ENCODE results near the gene SDHA. TPM values are rescaled to one million over a fixed set of nuclear protein-coding genes. Genes with fewer than 3 reads are reported as not detected.

SDHA gene
- total and polyA plus RNA-seq, 7 experiments from 2014 or later: 120 to 205 (median 160) TPM

DNA sequence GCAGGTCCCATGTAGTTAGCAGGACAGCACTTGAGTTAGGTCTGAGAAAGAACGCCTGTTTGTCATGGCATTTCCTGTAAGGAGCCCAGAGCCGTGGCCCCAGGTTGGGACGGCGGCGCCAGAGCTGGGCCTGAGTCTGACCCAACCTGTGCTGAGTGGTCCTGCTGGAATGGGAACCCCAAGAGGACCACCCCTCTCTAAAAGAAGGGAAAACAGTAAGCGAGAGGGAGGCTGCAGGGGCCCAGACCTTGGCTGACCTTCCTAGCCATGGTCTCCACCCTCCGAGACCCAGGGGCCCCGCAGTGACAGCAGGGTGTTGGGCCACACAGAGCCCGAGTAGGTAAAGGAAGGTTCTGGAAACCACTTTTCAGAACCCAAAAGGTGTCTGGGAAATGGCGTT is 28.6 kb upstream of the SDHA start:
- H3K4me1 Mint-ChIP-seq: peaks cover 5 to 12% (median 11%) of the 10 kb centered on the region in 7 donors
- no peaks in the 10 kb centered on the region for H3K36me3 ChIP-seq (ENCODE audit: control insufficient read depth in 2 of 3, insufficient read depth in 3 of 3, low read length in 3 of 3)
- peaks cover 0 to 2% (median 0%) of the 10 kb centered on the region in 11 donors for H3K9me3 Mint-ChIP-seq
- H3K27me3 Mint-ChIP-seq: peaks cover 0 to 5% (median 5%) of the 10 kb centered on the region in 5 donors
- ChIA-PET POLR2A (interaction anchor here (1.1 kb wide), 1 partner anchor 236 kb away, joined by 5 read pairs; no protein-coding TSS in a partner anchor), CTCF (no interaction called here)
- no peak overlapping the region for H3K27ac ChIP-seq (ENCODE audit: low read depth, low read length)
- no peaks in the 10 kb centered on the region for H3K9me3 ChIP-seq (ENCODE audit: control insufficient read depth in 2 of 3, low read length in 3 of 3)
- H3K36me3 Mint-ChIP-seq: no peaks in the 10 kb centered on the region
- DNase-seq (no peak), ATAC-seq (no peak)
- no peak overlapping the region for H3K4me3 ChIP-seq (ENCODE audit: low read length)
- no peaks in the 10 kb centered on the region for H3K27me3 ChIP-seq (ENCODE audit: control insufficient read depth in 2 of 2, insufficient read depth in 2 of 2, low read length in 2 of 2)
- peaks cover 0 to 6% of the 10 kb centered on the region in 2 donors for H3K4me1 ChIP-seq (ENCODE audit: control insufficient read depth in 2 of 2, insufficient read depth in 2 of 2, low read length in 2 of 2)
- no peak overlapping the region for H3K4me3 Mint-ChIP-seq
- H3K27ac Mint-ChIP-seq: no peak overlapping the region
- intact Hi-C loops (cut with micrococcal nuclease): no loop called here

GRCh38 chr5:189976-190365 is 28.1 kb upstream of the SDHA start:
- Mint-ChIP-seq H3K27me3 (peaks cover 0 to 5% (median 5%) of the 10 kb centered on the region in 5 donors), H3K4me1 (peaks cover 5 to 12% (median 11%) of the 10 kb centered on the region in 7 donors), H3K27ac (peak overlapping the region in 1 of 9 donors; percentile 87), H3K9me3 (peaks cover 0 to 2% (median 0%) of the 10 kb centered on the region in 11 donors), H3K36me3 (no peaks in the 10 kb centered on the region), H3K4me3 (peak overlapping the region in 1 of 10 donors; percentile 19)
- H3K36me3 ChIP-seq (ENCODE audit: control insufficient read depth in 2 of 3, insufficient read depth in 3 of 3, low read length in 3 of 3): no peaks in the 10 kb centered on the region
- POLR2A ChIA-PET: no interaction called here
- CTCF ChIA-PET: no interaction called here
- H3K27ac ChIP-seq (ENCODE audit: low read depth, low read length): no peak overlapping the region
- DNase-seq (no peak), ATAC-seq (no peak)
- no peak overlapping the region for H3K4me3 ChIP-seq (ENCODE audit: low read length)
- H3K4me1 ChIP-seq (ENCODE audit: control insufficient read depth in 2 of 2, insufficient read depth in 2 of 2, low read length in 2 of 2): peaks cover 0 to 6% of the 10 kb centered on the region in 2 donors
- H3K27me3 ChIP-seq (ENCODE audit: control insufficient read depth in 2 of 2, insufficient read depth in 2 of 2, low read length in 2 of 2): no peaks in the 10 kb centered on the region
- intact Hi-C loops (cut with micrococcal nuclease): no loop called here
- no peaks in the 10 kb centered on the region for H3K9me3 ChIP-seq (ENCODE audit: control insufficient read depth in 2 of 3, low read length in 3 of 3)

- Mint-ChIP-seq H3K27ac (peak overlapping the region in 2 of 9 donors; percentile 41 to 87), H3K4me3 (peak overlapping the region in 3 of 10 donors; percentile 19 to 44 (median 30)), H3K36me3 (no peaks in the 10 kb centered on the region), H3K4me1 (peaks cover 5 to 12% (median 11%) of the 10 kb centered on the region in 7 donors), H3K27me3 (peaks cover 0 to 5% (median 5%) of the 10 kb centered on the region in 5 donors), H3K9me3 (peaks cover 0 to 2% (median 0%) of the 10 kb centered on the region in 11 donors)
- no peak overlapping the region for H3K27ac ChIP-seq (ENCODE audit: low read depth, low read length)
- intact Hi-C loops (cut with micrococcal nuclease): no loop called here
- DNase-seq (no peak), ATAC-seq (no peak)
- POLR2A ChIA-PET: interaction anchor here (1.7 kb wide), 1 partner anchor 29 kb away, joined by 10 read pairs; no protein-coding TSS in a partner anchor
- no peak overlapping the region for H3K4me3 ChIP-seq (ENCODE audit: low read length)
- no peaks in the 10 kb centered on the region for H3K9me3 ChIP-seq (ENCODE audit: control insufficient read depth in 2 of 3, low read length in 3 of 3)
- H3K4me1 ChIP-seq (ENCODE audit: control insufficient read depth in 2 of 2, insufficient read depth in 2 of 2, low read length in 2 of 2): peaks cover 0 to 6% of the 10 kb centered on the region in 2 donors
- no peaks in the 10 kb centered on the region for H3K36me3 ChIP-seq (ENCODE audit: control insufficient read depth in 2 of 3, insufficient read depth in 3 of 3, low read length in 3 of 3)
- H3K27me3 ChIP-seq (ENCODE audit: control insufficient read depth in 2 of 2, insufficient read depth in 2 of 2, low read length in 2 of 2): no peaks in the 10 kb centered on the region
- CTCF ChIA-PET: interaction anchor here (1.1 kb wide), 1 partner anchor 9 kb away, joined by 4 read pairs; no protein-coding TSS in a partner anchor
These were observed 27.6 kb upstream of the SDHA start for GRCh38 chr5:190366-191035.

DNA sequence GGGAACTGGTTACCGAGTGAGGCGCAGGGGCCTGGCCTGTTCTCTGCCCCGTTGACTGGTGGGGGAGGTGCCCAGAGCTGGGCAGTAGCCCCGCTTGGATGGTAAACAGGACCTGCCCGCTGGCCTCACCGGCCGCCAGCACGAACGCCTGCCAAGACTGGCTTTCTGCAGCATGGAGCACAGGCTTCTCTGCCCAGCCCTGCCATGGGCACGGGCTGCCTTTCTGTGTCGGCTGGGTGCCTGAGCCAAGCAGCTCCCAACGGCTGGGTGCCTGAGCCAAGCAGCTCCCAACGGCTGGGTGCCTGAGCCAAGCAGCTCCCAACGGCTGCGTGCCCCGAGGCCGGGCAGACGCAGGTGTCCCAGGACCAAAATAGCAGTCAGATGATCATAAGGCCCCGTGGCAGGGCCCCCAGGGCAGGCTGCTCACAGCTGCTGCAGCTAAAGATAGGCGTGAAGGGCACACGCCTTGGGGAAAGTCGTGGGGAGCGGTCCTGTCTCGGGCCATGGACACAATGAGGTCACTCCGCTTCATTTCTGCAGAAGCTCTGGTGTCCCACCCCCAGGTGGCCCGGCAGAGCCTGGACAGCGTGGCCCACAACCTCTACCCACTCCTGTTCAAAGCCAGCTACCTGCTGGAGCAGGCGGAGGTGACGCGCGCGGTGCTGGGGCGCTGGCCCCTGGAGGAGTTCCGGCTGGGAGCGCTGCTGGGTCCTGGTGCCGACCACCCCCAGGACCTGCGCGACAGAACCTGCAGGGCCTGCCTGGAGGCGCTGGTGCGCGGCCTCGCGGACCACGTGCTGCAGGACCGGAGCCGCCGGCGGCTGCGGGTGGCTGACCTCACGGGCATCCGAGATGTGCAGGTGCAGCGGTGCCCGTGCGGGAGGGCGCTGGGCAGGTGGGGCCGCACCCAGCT is 26.8 kb upstream of the SDHA start, which contains the start of gene LRRC14B:
Gene LRRC14B (plus strand): TSS at position 460 of the 913 bp plus-strand sequence. CDS start 44 bp downstream, at position 504.
- peaks cover 0 to 6% of the 10 kb centered on the region in 2 donors for H3K4me1 ChIP-seq (ENCODE audit: control insufficient read depth in 2 of 2, insufficient read depth in 2 of 2, low read length in 2 of 2)
- no peak for ATAC-seq
- H3K27me3 ChIP-seq (ENCODE audit: control insufficient read depth in 2 of 2, insufficient read depth in 2 of 2, low read length in 2 of 2): no peaks in the 10 kb centered on the region

GRCh38 chr5:191949-192690 is 26.0 kb upstream of the SDHA start:
- H3K27ac Mint-ChIP-seq: peak overlapping the region in 1 of 9 donors; percentile 42
- POLR2A ChIA-PET: interaction anchor here (1.7 kb wide), 1 partner anchor 27 kb away, joined by 10 read pairs; no protein-coding TSS in a partner anchor
- peak overlapping the region in 4 of 10 donors; percentile 33 to 50 (median 47) for H3K4me3 Mint-ChIP-seq
- no peak overlapping the region for H3K4me3 ChIP-seq (ENCODE audit: low read length)
- H3K36me3 Mint-ChIP-seq: no peaks in the 10 kb centered on the region
- no peaks in the 10 kb centered on the region for H3K36me3 ChIP-seq (ENCODE audit: control insufficient read depth in 2 of 3, insufficient read depth in 3 of 3, low read length in 3 of 3)
- CTCF ChIA-PET: no interaction called here
- intact Hi-C loops (cut with micrococcal nuclease): no loop called here
- H3K4me1 ChIP-seq (ENCODE audit: control insufficient read depth in 2 of 2, insufficient read depth in 2 of 2, low read length in 2 of 2): peaks cover 0 to 6% of the 10 kb centered on the region in 2 donors
- peaks cover 0 to 5% (median 5%) of the 10 kb centered on the region in 5 donors for H3K27me3 Mint-ChIP-seq
- H3K9me3 ChIP-seq (ENCODE audit: control insufficient read depth in 2 of 3, low read length in 3 of 3): no peaks in the 10 kb centered on the region
- no peak for ATAC-seq
- no peak for DNase-seq
- H3K27me3 ChIP-seq (ENCODE audit: control insufficient read depth in 2 of 2, insufficient read depth in 2 of 2, low read length in 2 of 2): no peaks in the 10 kb centered on the region
- H3K4me1 Mint-ChIP-seq: peaks cover 5 to 12% (median 11%) of the 10 kb centered on the region in 7 donors
- H3K9me3 Mint-ChIP-seq: peaks cover 0 to 2% (median 0%) of the 10 kb centered on the region in 11 donors
- H3K27ac ChIP-seq (ENCODE audit: low read depth, low read length): no peak overlapping the region

More for the DNA sequence above, 26.8 kb upstream of the SDHA start, which contains the start of gene LRRC14B:
- H3K9me3 Mint-ChIP-seq: peaks cover 0 to 2% (median 0%) of the 10 kb centered on the region in 11 donors
- Histone ChIP-seq H3K36me3 (ENCODE audit: control insufficient read depth in 2 of 3, insufficient read depth in 3 of 3, low read length in 3 of 3) (no peaks in the 10 kb centered on the region), H3K27ac (ENCODE audit: low read depth, low read length) (no peak within 1 kb of the TSS), H3K9me3 (ENCODE audit: control insufficient read depth in 2 of 3, low read length in 3 of 3) (no peaks in the 10 kb centered on the region), H3K4me3 (ENCODE audit: low read length) (no peak within 1 kb of the TSS)
- peak within 1 kb of the TSS in 7 of 10 donors; percentile 19 to 65 (median 50) for H3K4me3 Mint-ChIP-seq
- peak within 1 kb of the TSS in 3 of 9 donors; percentile 41 to 87 (median 42) for H3K27ac Mint-ChIP-seq
- intact Hi-C loops (cut with micrococcal nuclease): no loop called here
- ChIA-PET POLR2A (interaction anchor here (1.7 kb wide), 1 partner anchor 28 kb away, joined by 10 read pairs; no protein-coding TSS in a partner anchor), CTCF (interaction anchor here (1.1 kb wide), 1 partner anchor 8 kb away, joined by 4 read pairs; no protein-coding TSS in a partner anchor)
- H3K36me3 Mint-ChIP-seq: no peaks in the 10 kb centered on the region
- peak in 5 of 9 donors; percentile 24 to 28 (median 27) for DNase-seq
- H3K4me1 Mint-ChIP-seq: peaks cover 5 to 12% (median 11%) of the 10 kb centered on the region in 7 donors
- H3K27me3 Mint-ChIP-seq: peaks cover 0 to 5% (median 5%) of the 10 kb centered on the region in 5 donors

DNA sequence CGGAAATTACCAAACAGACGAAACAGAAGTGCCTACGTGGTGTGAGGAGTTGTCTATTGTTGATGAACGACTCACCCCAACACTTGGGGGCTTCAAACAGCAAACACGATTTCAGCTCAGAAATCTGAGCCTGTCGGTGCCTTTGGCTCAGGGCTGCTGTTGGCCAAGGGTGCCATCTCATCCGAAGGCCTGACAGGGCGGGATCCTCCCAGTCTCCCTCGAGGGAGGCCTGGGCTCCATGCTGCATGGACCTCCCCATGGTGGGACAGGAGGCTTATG is 25.5 kb upstream of the SDHA start:
- Mint-ChIP-seq H3K4me1 (peaks cover 5 to 12% (median 11%) of the 10 kb centered on the region in 7 donors), H3K27ac (peak overlapping the region in 1 of 9 donors; percentile 42), H3K4me3 (peak overlapping the region in 2 of 10 donors; percentile 33 to 50), H3K36me3 (no peaks in the 10 kb centered on the region), H3K9me3 (peaks cover 0 to 2% (median 0%) of the 10 kb centered on the region in 11 donors), H3K27me3 (peaks cover 0 to 5% (median 5%) of the 10 kb centered on the region in 5 donors)
- DNase-seq (no peak), ATAC-seq (no peak)
- Histone ChIP-seq H3K27me3 (ENCODE audit: control insufficient read depth in 2 of 2, insufficient read depth in 2 of 2, low read length in 2 of 2) (no peaks in the 10 kb centered on the region), H3K27ac (ENCODE audit: low read depth, low read length) (no peak overlapping the region), H3K4me3 (ENCODE audit: low read length) (no peak overlapping the region), H3K36me3 (ENCODE audit: control insufficient read depth in 2 of 3, insufficient read depth in 3 of 3, low read length in 3 of 3) (no peaks in the 10 kb centered on the region), H3K4me1 (ENCODE audit: control insufficient read depth in 2 of 2, insufficient read depth in 2 of 2, low read length in 2 of 2) (peaks cover 0 to 6% of the 10 kb centered on the region in 2 donors), H3K9me3 (ENCODE audit: control insufficient read depth in 2 of 3, low read length in 3 of 3) (no peaks in the 10 kb centered on the region)
- POLR2A ChIA-PET: no interaction called here
- CTCF ChIA-PET: no interaction called here
- intact Hi-C loops (cut with micrococcal nuclease): no loop called here
